Endothelial cell of umbilical vein (primary cell): ENCODE measurements around the gene LCNL1. TPM values are rescaled to one million over a fixed set of nuclear protein-coding genes. Genes with fewer than 3 reads are reported as not detected.

Source experiments
- BruUV-seq: library from RNA; stranded (reverse); fragments of 400-500 nt; replicated peaks from 2 replicates; lab custom pipeline; 2021; lab: Mats Ljungman, UMichigan
- CTCF ChIA-PET: fragments of 300-600, 350-600 bp; sonication (Branson Sonifier 250); formaldehyde crosslinking; loops from one replicate; lab custom pipeline; 2021; ENCODE audit warnings: antibody characterized with exemption, inconsistent platforms; lab: Charles Lee
- POLR2A ChIA-PET: fragments of 300-600, 350-600 bp; sonication (Branson Sonifier 250); formaldehyde crosslinking; loops from one replicate; lab custom pipeline; 2021; ENCODE audit warnings: antibody characterized with exemption, inconsistent platforms; lab: Charles Lee
- DNase-seq: peaks from one replicate; pipeline ENCODE4 v3.0.0-alpha.2; 2011; ENCODE audit warnings: low read depth, low spot score
- FAIRE-seq: peaks from 2 replicates; lab custom pipeline; 2011; peaks lifted over from hg19 to GRCh38; lab: Jason Lieb, UNC
- H2AFZ ChIP-seq: 2 replicates; pipeline ENCODE4 v1.6.0; 2012; ENCODE audit warnings: low read depth, low read length, control low read depth, inconsistent platforms
- H3K27ac ChIP-seq: 2 replicates; pipeline ENCODE4 v1.5.1; 2011; ENCODE audit warnings: low read depth, mild to moderate bottlenecking, control low read depth, low read length, moderate library complexity; ENCODE audit not compliant: insufficient read depth
- H3K27me3 ChIP-seq, 2 experiments: 2 replicates each; pipeline versions ENCODE4 v1.6.0 to v1.6.1; 2011; ENCODE audit warnings: low read length in 2 of 2, mixed read lengths in 1 of 2; ENCODE audit not compliant: control insufficient read depth in 2 of 2, insufficient read depth in 2 of 2
- H3K36me3 ChIP-seq, 2 experiments: 2 replicates in 1 of 2; 3 replicates in 1 of 2; pipeline ENCODE4 v1.5.1; 2011; ENCODE audit warnings: low read length in 2 of 2, mild to moderate bottlenecking in 1 of 2, moderate library complexity in 1 of 2; ENCODE audit not compliant: control insufficient read depth in 2 of 2, insufficient read depth in 2 of 2; ENCODE audit errors: extremely low read depth in 1 of 2
- H3K4me1 ChIP-seq: 3 replicates; pipeline ENCODE4 v1.5.1; 2011; ENCODE audit warnings: mild to moderate bottlenecking, low read length; ENCODE audit not compliant: control insufficient read depth, insufficient read depth; ENCODE audit errors: extremely low read depth
- H3K4me2 ChIP-seq: 2 replicates; pipeline ENCODE4 v1.6.1; 2011; ENCODE audit warnings: low read length, control low read depth, mixed read lengths; ENCODE audit not compliant: insufficient read depth
- H3K4me3 ChIP-seq, 3 experiments: fragments of 200-600 bp in 1 of 3; sonication (generic), shearing (Covaris generic) in 1 of 3; replicated peaks in 1 of 3; 2 replicates each; pipeline ENCODE4 v1.5.1; 2011 to 2016; ENCODE audit warnings: control low read depth in 3 of 3, low read length in 3 of 3, mild to moderate bottlenecking in 2 of 3, inconsistent platforms in 1 of 3, low read depth in 1 of 3, moderate library complexity in 1 of 3; ENCODE audit not compliant: insufficient read depth in 1 of 3
- H3K79me2 ChIP-seq: 2 replicates; pipeline ENCODE4 v1.6.0; 2012; ENCODE audit warnings: low read length, inconsistent platforms; ENCODE audit not compliant: control insufficient read depth, insufficient read depth
- H3K9ac ChIP-seq: replicated peaks from 2 replicates; pipeline ENCODE3; 2011; ENCODE audit warnings: low read length, control low read depth; ENCODE audit not compliant: insufficient read depth; ENCODE audit errors: extremely low read depth
- H3K9me1 ChIP-seq: replicated peaks from 3 replicates; pipeline ENCODE4 v1.6.0; 2011; ENCODE audit warnings: mild to moderate bottlenecking, low read length; ENCODE audit not compliant: control insufficient read depth, insufficient read depth; ENCODE audit errors: extremely low read depth
- H3K9me3 ChIP-seq: replicated peaks from 2 replicates; pipeline ENCODE4 v1.5.1; 2012; ENCODE audit warnings: low read length, inconsistent platforms; ENCODE audit not compliant: control insufficient read depth, insufficient read depth
- H4K20me1 ChIP-seq: replicated peaks from 2 replicates; pipeline ENCODE3; 2011; ENCODE audit warnings: mild to moderate bottlenecking, low read length; ENCODE audit not compliant: control insufficient read depth, insufficient read depth; ENCODE audit errors: extremely low read depth
- CTCF ChIP-seq, 2 donors: IDR thresholded peaks; 1 replicate in 1 of 2; 2 replicates in 1 of 2; pipeline ENCODE4 v1.5.1; 2011; ENCODE audit warnings: low read length in 2 of 2, mild to moderate bottlenecking in 2 of 2, moderate library complexity in 2 of 2, control low read depth in 1 of 2, inconsistent platforms in 1 of 2, low read depth in 1 of 2; ENCODE audit not compliant: insufficient read depth in 1 of 2; ENCODE audit errors: extremely low read depth in 1 of 2
- EZH2 ChIP-seq: IDR thresholded peaks from 2 replicates; pipeline ENCODE4 v1.6.1; 2012; ENCODE audit warnings: borderline replicate concordance, low read depth, mild to moderate bottlenecking, moderate library complexity, low read length, inconsistent platforms; ENCODE audit not compliant: severe bottlenecking
- FOS ChIP-seq: IDR thresholded peaks from 2 replicates; pipeline ENCODE4 v1.6.1; 2011; ENCODE audit warnings: mild to moderate bottlenecking, low read length, moderate library complexity, borderline replicate concordance; ENCODE audit not compliant: insufficient read depth
- GATA2 ChIP-seq: IDR thresholded peaks from 2 replicates; pipeline ENCODE4 v1.7.0; 2011; ENCODE audit warnings: low read depth, mild to moderate bottlenecking, moderate library complexity, mixed read lengths, low read length; ENCODE audit not compliant: insufficient read length, insufficient read depth
- JUN ChIP-seq: IDR thresholded peaks from 2 replicates; pipeline ENCODE4 v1.6.1; 2011; ENCODE audit warnings: borderline replicate concordance, low read depth; ENCODE audit not compliant: insufficient read length, insufficient read depth
- MAX ChIP-seq: IDR thresholded peaks from 2 replicates; pipeline ENCODE4 v1.6.1; 2011; ENCODE audit not compliant: insufficient read depth, insufficient read length
- MYC ChIP-seq: IDR thresholded peaks from one replicate; pipeline ENCODE4 v1.6.1; 2011; ENCODE audit warnings: mild to moderate bottlenecking, low read depth, low read length
- POLR2A ChIP-seq: IDR thresholded peaks from 2 replicates; pipeline ENCODE4 v1.6.1; 2012; ENCODE audit warnings: low read depth, mild to moderate bottlenecking, control low read depth, low read length
- POLR2AphosphoS5 ChIP-seq: IDR thresholded peaks from 2 replicates; pipeline ENCODE4 v1.6.1; 2012; ENCODE audit warnings: low read depth, mild to moderate bottlenecking, control low read depth, low read length, moderate library complexity; ENCODE audit not compliant: insufficient read depth
- dilution Hi-C: fragments of 300-500 bp; cut with MboI; formaldehyde crosslinking; loops from one replicate; pipeline ENCODE4 v1.15.0; 2019; ENCODE audit warnings: low sequenced_read_pairs; ENCODE audit not compliant: extremely low pct_ligation_motif_present
- intact Hi-C: fragments of 100-400 bp; cut with micrococcal nuclease; formaldehyde crosslinking; loops from one replicate; pipeline ENCODE4 v1.10.0; 2022
- polyA plus RNA-seq, 4 experiments: library from polyadenylated mRNA; depleted of rRNA in 3 of 4; stranded (reverse) in 3 of 4; unstranded in 1 of 4; fragments of >200 nt; gene quantifications; 2 replicates each; pipeline versions ENCODE4 v1.2.1 to v1.2.3, GENCODE V29; 2011 to 2012; ENCODE audit warnings: missing spikeins in 1 of 4
- total RNA-seq: library from RNA; stranded (reverse); gene quantifications from 2 replicates; pipeline ENCODE4 v1.2.3, GENCODE V29; 2021

The LCNL1 gene
- total and polyA plus RNA-seq, 2 donors (not counting 3 experiments of a cell fraction or from before 2014, with no cell fraction given): not detected

- Histone ChIP-seq H3K27ac (no peak overlapping the region), H4K20me1 (no peaks in the 10 kb centered on the region), H3K4me2 (no peak overlapping the region), H3K36me3 (no peaks in the 10 kb centered on the region), H3K9me3 (no peaks in the 10 kb centered on the region), H3K4me3 (no peak overlapping the region), H3K9me1 (no peaks in the 10 kb centered on the region), H3K4me1 (no peaks in the 10 kb centered on the region), H2AFZ (no peak overlapping the region), H3K27me3 (no peaks in the 10 kb centered on the region), H3K9ac (no peak overlapping the region), H3K79me2 (no peaks in the 10 kb centered on the region)
- dilution Hi-C loops: no loop called here
- no TSS peak for BruUV-seq
- FAIRE-seq (no peak), DNase-seq (no peak)
- ChIA-PET POLR2A (no interaction called here), CTCF (interaction anchor here (1.3 kb wide), 1 partner anchor 15 kb away, joined by 4 read pairs; no protein-coding TSS in a partner anchor)
- TF ChIP-seq FOS (no peak), MAX (no peak), POLR2A (no peak), MYC (no peak), EZH2 (no peak), POLR2AphosphoS5 (no peak), CTCF (IDR thresholded peaks at IDR 0.05; ENCODE audit: extremely low read depth in 1 of 2, insufficient read depth in 1 of 2, low read depth in 1 of 2, low read length in 2 of 2) (no peak), JUN (no peak), GATA2 (no peak)
- intact Hi-C loops: no loop called here
Observed at GRCh38 chr9:136963341-136963740, 19.5 kb upstream of the LCNL1 start.
